HG03045 (cell line): ENCODE measurements around the gene PCGF5.
"Not testable (repeated sequence)": the region's sequence is repeated elsewhere in the genome, so short reads cannot be mapped to it uniquely, and the experiment has no call there.

Source experiments
- ATAC-seq: cut with Tn5 transposase; IDR thresholded peaks from one replicate; pipeline ENCODE4 v1.9.1; 2021; ENCODE audit warnings: mild to moderate bottlenecking, moderate library complexity; ENCODE audit not compliant: unreplicated experiment

PCGF5 gene

DNA sequence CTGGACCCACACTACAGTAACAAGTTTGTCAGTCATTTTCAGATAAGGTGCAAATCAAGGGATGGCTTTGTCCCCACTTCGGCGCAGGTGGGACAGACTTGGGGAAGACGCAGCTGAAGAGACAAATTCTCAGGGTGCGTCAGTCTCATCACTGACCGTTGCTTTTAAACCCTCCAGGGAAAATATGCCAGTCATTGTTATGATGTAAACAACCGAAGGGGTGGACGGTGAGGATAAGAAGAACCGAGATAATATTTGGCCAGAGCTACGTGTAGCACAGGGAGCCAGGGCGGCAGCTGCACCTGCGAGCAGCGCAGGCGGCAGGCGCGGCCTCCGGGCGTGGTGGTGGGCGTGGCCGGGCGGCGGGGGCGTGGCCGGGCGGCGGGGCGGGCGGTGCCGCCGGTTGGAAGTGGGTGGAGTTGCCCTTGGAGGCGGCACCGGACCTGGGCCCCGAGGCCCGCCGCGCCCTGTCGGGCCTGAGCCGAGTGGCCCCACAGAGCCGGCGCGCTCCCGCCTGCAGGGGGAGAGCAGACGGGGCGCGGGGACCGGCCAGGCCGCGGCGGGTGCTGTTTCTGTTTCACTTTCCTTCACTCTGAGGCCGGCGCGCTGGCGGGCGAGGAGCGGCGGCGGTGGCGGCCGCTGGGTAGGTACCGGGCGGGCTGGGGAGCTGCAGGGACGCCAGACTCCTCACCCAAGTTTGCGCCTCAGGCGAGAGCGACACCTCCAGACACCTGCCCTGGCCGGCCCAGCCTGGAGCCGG is at the start of gene PCGF5:
Gene PCGF5, plus strand, starts transcription at position 470 of the 760 bp plus-strand sequence. CDS start 2,209 bp downstream, outside the sequence.
- peak; percentile 97 for ATAC-seq

GRCh38 chr10:91171485-91171884 is 49.0 kb upstream of the PCGF5 start:
- no peak for ATAC-seq

DNA sequence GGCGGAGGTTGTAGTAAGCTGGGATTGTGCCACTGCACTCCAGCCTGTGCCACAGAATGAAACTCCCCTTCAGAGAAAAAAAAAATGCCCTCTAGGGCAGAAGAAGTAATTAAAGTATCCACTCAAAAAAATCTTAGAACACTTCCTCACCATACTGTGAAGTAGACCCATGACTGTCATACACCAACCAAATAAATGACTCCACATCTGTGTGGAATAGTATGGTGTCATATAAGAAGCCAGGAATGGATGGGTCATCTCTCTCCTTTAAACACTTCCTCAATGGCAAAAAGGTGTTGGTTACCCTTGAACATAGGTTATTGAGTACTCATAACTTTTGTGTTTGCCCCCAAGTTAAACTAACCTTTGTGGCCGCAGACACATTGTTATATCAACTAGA is 48.1 kb upstream of the PCGF5 start:
- ATAC-seq: no peak

DNA sequence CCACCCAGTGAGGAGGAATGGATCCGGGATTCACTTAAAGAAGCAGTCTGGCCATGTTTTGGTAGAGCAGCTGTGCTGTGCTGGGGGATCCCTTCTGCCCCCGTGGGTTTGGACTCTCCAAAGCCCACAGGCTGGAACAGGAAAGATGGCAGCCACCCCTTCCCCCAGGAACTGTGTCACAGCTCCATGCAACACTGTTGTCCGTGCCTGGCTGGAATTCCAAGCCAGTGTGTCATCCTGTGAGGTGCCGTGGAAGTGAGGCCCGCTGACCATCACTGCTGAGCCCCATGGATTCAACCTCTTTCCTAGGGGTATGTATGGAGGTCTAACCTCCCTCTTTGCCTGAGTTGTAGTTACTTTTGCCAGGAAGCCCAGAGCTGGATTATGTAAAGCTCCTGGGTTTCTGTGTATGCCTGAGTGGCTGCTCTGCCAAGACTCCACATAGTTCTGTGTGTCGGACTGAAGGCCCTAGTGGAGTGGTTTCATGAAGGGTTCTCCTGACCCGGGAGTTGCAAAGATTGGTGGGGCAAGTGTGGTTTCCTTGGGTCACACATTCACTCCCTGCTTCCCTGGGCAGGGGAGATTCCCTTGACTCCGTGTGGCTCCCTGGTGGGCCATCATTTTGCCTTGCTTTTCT is 35.1 kb upstream of the PCGF5 start:
- no peak for ATAC-seq

GRCh38 chr10:91187156-91187555 is 33.3 kb upstream of the PCGF5 start:
- ATAC-seq: no peak

GRCh38 chr10:91188010-91188409 is 32.5 kb upstream of the PCGF5 start:
- ATAC-seq: not testable (repeated sequence)

- no peak for ATAC-seq
Observed at GRCh38 chr10:91188889-91189288, 31.6 kb upstream of the PCGF5 start.

DNA sequence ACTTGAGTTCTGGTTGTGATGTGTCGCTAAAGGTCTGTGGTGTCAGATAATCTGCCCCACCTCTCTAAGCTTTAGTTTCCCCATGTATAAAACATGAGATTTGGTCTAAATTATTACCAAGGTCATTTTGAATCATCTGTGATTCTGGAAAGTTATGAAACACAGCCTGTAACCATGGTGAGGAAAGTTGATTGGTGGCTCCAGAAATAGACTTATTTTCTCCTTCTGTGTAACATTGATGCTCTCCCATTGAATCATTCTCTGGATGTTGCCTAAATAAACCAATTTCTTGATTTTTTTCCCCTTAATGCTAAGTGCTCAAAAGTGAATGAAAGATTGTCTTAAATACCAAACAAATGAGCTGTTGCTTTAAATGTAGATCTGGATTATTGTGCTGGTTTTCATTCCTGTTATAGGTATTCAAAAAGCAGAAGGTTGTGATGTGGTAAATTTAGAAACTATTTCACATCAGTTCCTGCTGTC is 30.0 kb upstream of the PCGF5 start:
- no peak for ATAC-seq

DNA sequence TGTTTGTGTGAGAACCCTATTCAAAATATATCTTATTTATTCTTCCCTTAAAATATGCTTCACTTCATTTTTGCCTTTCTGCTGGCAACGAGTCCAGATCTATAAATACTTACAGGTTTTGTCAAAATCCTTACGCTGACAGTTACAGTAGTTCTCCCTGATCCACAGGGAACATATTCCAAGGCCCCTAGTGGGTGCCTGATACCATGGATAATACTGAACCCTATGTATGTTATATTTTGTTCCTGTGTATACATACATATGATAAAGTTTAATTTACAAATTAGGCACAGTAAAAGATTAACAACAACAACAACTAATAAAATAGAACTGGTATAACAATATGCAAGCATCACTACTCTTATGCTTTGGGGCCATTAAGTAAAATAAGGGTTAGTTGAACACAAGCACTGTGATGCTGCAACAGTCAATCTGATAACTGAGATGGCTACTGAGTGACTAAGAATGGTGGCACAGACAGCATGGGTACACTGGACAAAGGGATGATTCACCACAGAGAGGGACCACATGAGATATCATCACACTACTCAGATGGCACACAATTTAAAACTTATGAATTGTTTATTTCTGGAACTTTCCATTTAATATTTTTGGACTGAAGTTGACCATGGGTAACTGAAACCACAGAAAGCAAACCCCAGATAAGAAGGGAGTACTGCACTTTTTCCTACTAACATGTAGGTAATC is 29.4 kb upstream of the PCGF5 start:
- ATAC-seq: peak; percentile 66

- ATAC-seq: no peak
Observed at GRCh38 chr10:91191584-91191919, 28.9 kb upstream of the PCGF5 start.

DNA sequence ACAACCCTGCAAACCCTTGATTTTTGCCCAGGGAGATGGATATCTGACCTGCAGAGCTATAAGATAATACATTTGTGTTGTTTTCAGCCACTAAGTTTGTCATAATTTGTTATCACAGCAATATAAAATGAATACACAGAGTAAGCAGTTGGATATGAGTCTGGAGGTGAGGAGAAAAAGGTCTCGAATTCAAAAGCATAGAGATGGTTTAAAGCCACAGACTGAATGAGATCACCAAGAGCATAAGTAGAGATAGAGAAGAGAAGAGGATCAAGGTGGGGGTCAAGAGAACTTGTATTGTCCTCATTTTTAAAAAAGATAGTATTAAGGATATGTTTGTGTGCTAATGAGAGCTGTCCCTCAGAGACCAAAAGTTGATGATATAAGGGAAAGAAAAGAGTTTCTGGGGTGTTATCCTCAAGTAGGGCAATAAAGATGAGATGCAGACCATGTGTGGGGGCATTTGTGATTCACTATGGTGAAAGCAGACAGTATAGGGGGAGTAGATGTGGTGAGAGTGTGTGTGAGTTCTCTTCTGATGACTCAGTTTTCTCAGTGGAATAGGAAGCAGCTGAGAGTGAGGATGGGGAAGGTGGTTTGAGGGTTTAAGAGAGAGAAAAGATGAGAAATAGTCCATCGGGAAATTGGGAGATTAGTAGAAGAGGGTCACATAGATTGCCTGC is 25.8 kb upstream of the PCGF5 start:
- ATAC-seq: no peak

DNA sequence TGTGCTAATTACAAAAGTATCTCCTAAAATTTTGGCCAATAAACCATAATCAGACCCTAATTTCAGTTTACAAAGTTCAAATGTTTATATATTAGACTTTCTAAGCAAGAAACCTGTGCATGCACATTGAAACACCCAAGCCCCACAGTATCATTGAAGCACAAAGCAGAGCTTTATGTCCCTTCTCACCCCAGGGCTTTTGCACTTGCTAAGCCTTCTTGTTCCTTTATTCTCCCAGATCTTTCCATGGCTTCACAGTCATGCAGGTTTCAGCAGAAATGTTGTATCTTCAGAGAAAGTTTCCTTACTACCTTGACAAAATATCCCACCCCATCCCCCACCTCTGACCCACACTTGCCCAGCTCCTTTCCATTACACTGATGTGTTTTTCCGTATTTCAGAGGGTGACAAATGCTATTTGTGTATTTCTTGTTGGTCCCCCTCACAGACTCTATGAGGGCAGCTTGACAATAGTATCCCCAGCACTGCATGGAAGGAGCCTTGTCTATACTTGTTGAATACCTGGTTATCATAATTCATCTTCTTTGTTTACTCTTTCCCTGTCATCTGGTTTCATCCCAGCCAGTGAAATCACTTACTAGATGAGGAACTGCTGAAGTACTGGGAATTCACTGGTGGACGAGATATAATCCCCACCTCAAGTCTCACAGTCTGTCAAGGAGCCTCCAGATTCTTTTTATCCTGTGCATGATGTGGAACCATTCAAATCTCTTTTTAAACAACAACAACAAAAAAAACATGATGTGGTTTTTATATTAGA is 24.0 kb upstream of the PCGF5 start:
- no peak for ATAC-seq

DNA sequence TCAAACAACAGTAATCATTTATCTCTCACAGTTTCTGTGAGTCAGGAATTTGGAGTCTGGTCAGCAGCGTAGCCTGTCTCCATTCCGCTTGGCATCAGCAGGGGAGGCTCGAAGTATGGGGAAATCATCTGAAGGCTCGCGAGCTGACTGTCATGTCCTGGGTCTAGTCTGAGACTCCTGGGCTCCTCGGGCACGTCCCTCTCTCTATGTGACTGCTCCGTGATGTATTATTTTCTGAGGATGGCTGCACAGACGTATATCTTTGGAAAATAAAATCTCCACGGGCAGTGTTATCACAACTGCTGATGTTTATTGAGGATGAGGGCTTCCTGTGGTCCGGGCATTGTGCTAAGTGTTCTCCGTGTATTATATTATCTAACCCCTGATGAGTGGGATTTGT is 23.3 kb upstream of the PCGF5 start:
- ATAC-seq: no peak

DNA sequence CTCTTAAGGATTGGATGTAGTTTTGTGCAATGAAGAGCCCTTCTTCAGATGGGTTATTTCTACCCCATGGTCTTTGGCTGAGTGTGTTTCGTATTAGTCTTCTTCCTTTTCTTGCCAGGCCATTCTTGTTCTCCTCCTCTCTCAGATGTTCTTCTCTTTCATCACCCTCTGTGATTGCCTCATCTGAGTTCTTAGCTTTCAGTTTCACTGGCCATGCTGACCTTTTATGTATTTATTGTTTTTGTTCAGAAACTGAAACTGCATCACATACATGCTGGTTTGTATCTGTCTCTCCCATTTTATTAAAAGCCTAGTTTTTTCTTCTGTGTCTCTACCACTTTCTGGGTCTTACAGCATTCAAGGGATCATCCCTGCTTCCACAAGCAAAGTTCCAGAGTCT is 21.7 kb upstream of the PCGF5 start:
- ATAC-seq: peak; percentile 71

GRCh38 chr10:91200314-91201212 is 19.9 kb upstream of the PCGF5 start:
- ATAC-seq: no peak

DNA sequence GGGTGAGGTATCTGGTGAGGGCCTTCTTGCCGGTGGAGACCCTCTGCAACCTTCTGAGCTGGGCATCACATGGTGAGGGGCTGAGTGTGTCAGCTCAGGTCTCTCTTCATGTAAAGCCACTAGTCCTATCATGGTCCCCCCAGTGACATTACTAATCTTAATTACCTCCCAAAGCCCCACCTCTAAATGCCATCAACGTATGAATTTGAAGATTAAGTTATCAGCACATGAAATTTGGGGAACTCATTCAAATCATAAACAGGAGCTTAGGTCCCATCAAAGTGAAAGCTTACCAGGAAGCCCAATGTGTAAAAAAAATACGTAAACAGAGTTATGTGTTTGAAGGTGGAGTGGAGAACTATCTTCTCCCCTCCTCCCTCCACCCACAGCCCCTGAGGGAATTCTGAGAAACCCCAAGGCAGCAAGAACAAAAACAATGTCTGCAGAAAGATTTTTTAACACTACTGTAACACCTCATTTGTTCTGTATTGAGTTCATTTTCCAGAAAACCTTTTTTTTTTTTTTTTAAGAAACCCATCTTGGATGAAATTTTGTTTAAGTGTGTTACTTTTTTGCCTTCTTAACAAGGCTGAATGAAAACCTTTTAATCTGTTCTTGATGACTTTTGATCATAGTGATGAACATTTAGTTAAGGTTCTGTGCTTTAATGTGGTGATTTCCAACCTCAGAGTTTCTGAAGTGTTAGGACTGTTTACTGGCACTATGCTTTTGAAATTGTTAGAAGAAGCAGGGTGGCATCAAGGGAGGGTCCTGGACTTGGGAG is 19.1 kb upstream of the PCGF5 start:
- ATAC-seq: peak; percentile 46

- ATAC-seq: no peak
Observed at GRCh38 chr10:91206427-91206826, 14.0 kb upstream of the PCGF5 start.

- ATAC-seq: no peak
Observed at GRCh38 chr10:91206837-91207474, 13.5 kb upstream of the PCGF5 start.
